OCI-LY7 (cell line): ENCODE measurements around the gene FBXO33. TPM values are rescaled to one million over a fixed set of nuclear protein-coding genes. Genes with fewer than 3 reads are reported as not detected.

Source experiments
- BruUV-seq: library from RNA; stranded (reverse); fragments of 400-500 nt; replicated peaks from 2 replicates; lab custom pipeline; 2021; lab: Mats Ljungman, UMichigan
- CTCF ChIA-PET: fragments of 300-600 bp; sonication (Branson Sonifier 250); formaldehyde crosslinking; loops from one replicate; lab custom pipeline; 2022; ENCODE audit warnings: antibody characterized with exemption; ENCODE audit not compliant: unreplicated experiment; lab: Charles Lee
- POLR2A ChIA-PET: fragments of 300-600 bp; sonication (Branson Sonifier 250); formaldehyde crosslinking; loops from one replicate; lab custom pipeline; 2022; ENCODE audit warnings: antibody characterized with exemption; lab: Charles Lee
- DNase-seq: peaks from one replicate; pipeline ENCODE4 v3.0.0-alpha.2; 2015; ENCODE audit warnings: low spot score
- H2AFZ ChIP-seq: fragments of 200-600 bp; sonication (generic), shearing (Covaris generic); 2 replicates; pipeline ENCODE4 v1.6.1; 2014; ENCODE audit warnings: mild to moderate bottlenecking, antibody characterized with exemption, low read length, moderate library complexity
- H3K27ac ChIP-seq: fragments of 200-600 bp; sonication (generic); 2 replicates; pipeline ENCODE4 v1.5.1; 2014; ENCODE audit warnings: mixed run types, low read depth, mild to moderate bottlenecking, moderate library complexity, low read length, inconsistent platforms; ENCODE audit not compliant: poor library complexity, severe bottlenecking
- H3K36me3 ChIP-seq: fragments of 200-600 bp; sonication (generic); 2 replicates; pipeline ENCODE4 v1.6.1; 2014; ENCODE audit warnings: mild to moderate bottlenecking, antibody characterized with exemption, low read length, moderate library complexity, mixed read lengths; ENCODE audit not compliant: insufficient read depth
- H3K4me1 ChIP-seq: fragments of 200-600 bp; sonication (generic); 2 replicates; pipeline ENCODE4 v1.5.1; 2014; ENCODE audit warnings: mild to moderate bottlenecking, low read length; ENCODE audit not compliant: insufficient read depth, poor library complexity, severe bottlenecking
- H3K4me2 ChIP-seq: fragments of 200-600 bp; sonication (generic); 2 replicates; pipeline ENCODE4 v1.6.1; 2014; ENCODE audit warnings: mild to moderate bottlenecking, low read length
- H3K4me3 ChIP-seq: fragments of 200-600 bp; sonication (generic); 2 replicates; pipeline ENCODE4 v1.5.1; 2014; ENCODE audit warnings: mild to moderate bottlenecking, low read depth, low read length; ENCODE audit not compliant: poor library complexity, severe bottlenecking
- H3K79me2 ChIP-seq: fragments of 200-600 bp; sonication (generic); 2 replicates; pipeline ENCODE4 v1.6.1; 2016; ENCODE audit warnings: low read depth, mild to moderate bottlenecking, low read length, moderate library complexity, mixed read lengths; ENCODE audit not compliant: insufficient read depth
- H3K9me2 ChIP-seq: fragments of 200-600 bp; sonication (generic); 2 replicates; pipeline ENCODE4 v1.6.1; 2016; ENCODE audit warnings: mild to moderate bottlenecking, low read length, mixed read lengths; ENCODE audit not compliant: insufficient read depth
- H3K9me3 ChIP-seq: fragments of 200-600 bp; sonication (generic); 2 replicates; pipeline ENCODE4 v1.6.1; 2014; ENCODE audit warnings: mild to moderate bottlenecking, mixed run types, low read length, mixed read lengths
- H4K20me1 ChIP-seq: fragments of 200-600 bp; sonication (generic); 2 replicates; pipeline ENCODE4 v1.6.1; 2014; ENCODE audit warnings: mild to moderate bottlenecking, antibody characterized with exemption, low read length, moderate library complexity, mixed read lengths; ENCODE audit not compliant: insufficient read depth
- EZH2phosphoT487 ChIP-seq: fragments of 200-600 bp; sonication (generic); IDR thresholded peaks from 2 replicates; pipeline ENCODE4 v1.6.1; 2018; ENCODE audit warnings: low read depth, borderline replicate concordance, mild to moderate bottlenecking, mixed run types, antibody characterized with exemption, low read length, moderate library complexity, mixed read lengths
- intact Hi-C: fragments of 100-400 bp; cut with micrococcal nuclease; formaldehyde crosslinking; loops from one replicate; pipeline ENCODE4 v1.10.0; 2022; ENCODE audit not compliant: unreplicated experiment
- total RNA-seq, 2 experiments: library from RNA; depleted of rRNA in 1 of 2; stranded (reverse); fragments of >200 nt in 1 of 2; shearing (Covaris generic) in 1 of 2; gene quantifications; 2 replicates each; pipeline ENCODE4 v1.2.3, GENCODE V29; 2014 to 2022
- TF ChIP-seq, protein P1 (sequence below): fragments of 200-600 bp; sonication (generic); conservative IDR thresholded peaks from 2 replicates; pipeline ENCODE4 v1.5.1; 2014; ENCODE audit warnings: mild to moderate bottlenecking, antibody characterized with exemption, low read length, moderate library complexity, mixed read lengths

The FBXO33 gene
- total RNA-seq, 2 experiments from 2014 or later = 14.2 to 16.6 TPM

DNA sequence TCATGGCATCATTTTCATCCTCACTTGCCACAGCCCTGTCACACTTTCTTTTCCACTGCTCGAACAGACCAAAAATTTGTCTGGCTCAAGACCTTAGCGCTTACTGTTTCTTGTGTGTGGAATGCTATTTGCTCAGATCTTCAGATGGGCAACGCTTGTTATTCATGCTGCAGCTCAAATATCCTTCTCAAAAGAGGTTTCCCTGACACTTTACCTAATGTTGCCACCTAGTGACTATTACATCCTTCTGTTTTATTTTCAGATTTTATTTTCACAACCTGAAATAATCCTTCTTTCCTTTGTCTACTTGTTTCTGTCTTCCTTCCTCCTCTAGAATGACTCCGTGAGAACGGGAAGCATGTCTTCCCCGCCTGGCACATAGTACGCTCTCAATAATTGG is 5.6 kb downstream of the FBXO33 start:
- no peak overlapping the region for H2AFZ ChIP-seq
- 0 out of 2 replicates have a peak overlapping the region, but pooled peaks have one; percentile 9 for H3K4me2 ChIP-seq
- peaks cover 26% of the 10 kb centered on the region for H4K20me1 ChIP-seq
- peaks cover 29% of the 10 kb centered on the region for H3K4me1 ChIP-seq
- no peaks in the 10 kb centered on the region for H3K9me2 ChIP-seq
- DNase-seq = peak; percentile 43
- no peaks in the 10 kb centered on the region for H3K36me3 ChIP-seq
- TF ChIP-seq, protein P1, sequence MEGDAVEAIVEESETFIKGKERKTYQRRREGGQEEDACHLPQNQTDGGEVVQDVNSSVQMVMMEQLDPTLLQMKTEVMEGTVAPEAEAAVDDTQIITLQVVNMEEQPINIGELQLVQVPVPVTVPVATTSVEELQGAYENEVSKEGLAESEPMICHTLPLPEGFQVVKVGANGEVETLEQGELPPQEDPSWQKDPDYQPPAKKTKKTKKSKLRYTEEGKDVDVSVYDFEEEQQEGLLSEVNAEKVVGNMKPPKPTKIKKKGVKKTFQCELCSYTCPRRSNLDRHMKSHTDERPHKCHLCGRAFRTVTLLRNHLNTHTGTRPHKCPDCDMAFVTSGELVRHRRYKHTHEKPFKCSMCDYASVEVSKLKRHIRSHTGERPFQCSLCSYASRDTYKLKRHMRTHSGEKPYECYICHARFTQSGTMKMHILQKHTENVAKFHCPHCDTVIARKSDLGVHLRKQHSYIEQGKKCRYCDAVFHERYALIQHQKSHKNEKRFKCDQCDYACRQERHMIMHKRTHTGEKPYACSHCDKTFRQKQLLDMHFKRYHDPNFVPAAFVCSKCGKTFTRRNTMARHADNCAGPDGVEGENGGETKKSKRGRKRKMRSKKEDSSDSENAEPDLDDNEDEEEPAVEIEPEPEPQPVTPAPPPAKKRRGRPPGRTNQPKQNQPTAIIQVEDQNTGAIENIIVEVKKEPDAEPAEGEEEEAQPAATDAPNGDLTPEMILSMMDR = peak; percentile 73
- TF ChIP-seq EZH2phosphoT487 = no peak
- H3K9me3 ChIP-seq = no peaks in the 10 kb centered on the region
- no peak overlapping the region for H3K27ac ChIP-seq
- peaks cover 78% of the 10 kb centered on the region for H3K79me2 ChIP-seq
- BruUV-seq = no TSS peak
- ChIA-PET CTCF (interaction anchor here (0.5 to 1.0 kb wide), 2 partner anchors 23 to 438 kb away, joined by 3 to 4 read pairs; no protein-coding TSS in a partner anchor), POLR2A (interaction anchor here (0.6 to 1.4 kb wide), 3 partner anchors 16 to 1761 kb away, joined by 3 to 6 read pairs (median 4); partner anchors contain the start of gene GEMIN2)
- no peak overlapping the region for H3K4me3 ChIP-seq
- intact Hi-C loops = no loop called here

- Histone ChIP-seq H2AFZ (no peak overlapping the region), H3K4me2 (no peak overlapping the region), H3K27ac (no peak overlapping the region), H3K4me1 (peaks cover 29% of the 10 kb centered on the region), H3K36me3 (no peaks in the 10 kb centered on the region; the same call in 1 of the 2 replicates), H3K9me2 (no peaks in the 10 kb centered on the region), H3K4me3 (no peak overlapping the region), H3K79me2 (peaks cover 74% of the 10 kb centered on the region), H3K9me3 (no peaks in the 10 kb centered on the region), H4K20me1 (peaks cover 22% of the 10 kb centered on the region)
- ChIA-PET POLR2A (interaction anchor here (0.6 to 1.4 kb wide), 2 partner anchors 312 to 1762 kb away, joined by 4 to 6 read pairs; partner anchors contain the start of gene GEMIN2), CTCF (interaction anchor here (1.0 to 1.1 kb wide), 2 partner anchors 22 to 312 kb away, joined by 3 read pairs; no protein-coding TSS in a partner anchor)
- no peak for DNase-seq
- TF ChIP-seq EZH2phosphoT487 = no peak
- TF ChIP-seq, protein P1 = no peak
- no TSS peak for BruUV-seq
- intact Hi-C loops = no loop called here
Observed at GRCh38 chr14:39425947-39426346, 6.3 kb downstream of the FBXO33 start.

GRCh38 chr14:39423793-39424192 is 8.4 kb downstream of the FBXO33 start:
- peaks cover 5% of the 10 kb centered on the region; the same call in 1 of the 2 replicates for H3K9me3 ChIP-seq
- no peaks in the 10 kb centered on the region; the same call in 1 of the 2 replicates for H3K36me3 ChIP-seq
- POLR2A ChIA-PET = interaction anchor here (0.6 to 2.3 kb wide), 8 partner anchors 9 to 375 kb away, joined by 3 to 11 read pairs (median 5); partner anchors contain the start of gene FBXO33
- H3K27ac ChIP-seq = no peak overlapping the region
- H3K4me1 ChIP-seq = peaks cover 12% of the 10 kb centered on the region
- no peak for DNase-seq
- no peaks in the 10 kb centered on the region for H3K9me2 ChIP-seq
- peaks cover 56% of the 10 kb centered on the region for H3K79me2 ChIP-seq
- no TSS peak for BruUV-seq
- TF ChIP-seq, protein P1 = no peak
- no peak for TF ChIP-seq EZH2phosphoT487
- H3K4me2 ChIP-seq = no peak overlapping the region
- CTCF ChIA-PET = no interaction called here
- intact Hi-C loops = no loop called here
- 0 out of 2 replicates have a peak, but pooled peaks cover 4% of the 10 kb centered on the region for H4K20me1 ChIP-seq
- H3K4me3 ChIP-seq = no peak overlapping the region
- no peak overlapping the region for H2AFZ ChIP-seq
